G401.6 (cell line): ENCODE data around the gene TTC22.
"Not testable (repeated sequence)": the region's sequence is repeated elsewhere in the genome, so short reads cannot be mapped to it uniquely, and the experiment has no call there.

Experiments used
- FAIRE-seq: peaks from 2 replicates; lab custom pipeline; 2012; peaks lifted over from hg19 to GRCh38; lab: Jason Lieb, UNC

The TTC22 gene

GRCh38 chr1:54781023-54781723 lies 19.9 kb downstream of the TTC22 start:
- no peak for FAIRE-seq

GRCh38 chr1:54777431-54777830 lies 23.7 kb downstream of the TTC22 start:
- FAIRE-seq, result no peak

GRCh38 chr1:54777011-54777410 lies 24.1 kb downstream of the TTC22 start:
- FAIRE-seq, result no peak

- FAIRE-seq, result not testable (repeated sequence)
Measured at GRCh38 chr1:54775828-54776721, 25.0 kb downstream of the TTC22 start.

GRCh38 chr1:54774820-54775498 lies 26.2 kb downstream of the TTC22 start:
- no peak for FAIRE-seq

- no peak for FAIRE-seq
Measured at GRCh38 chr1:54772951-54773350, 28.2 kb downstream of the TTC22 start.

GRCh38 chr1:54768093-54768492 lies 33.0 kb downstream of the TTC22 start:
- no peak for FAIRE-seq

GRCh38 chr1:54767526-54767925 lies 33.6 kb downstream of the TTC22 start:
- FAIRE-seq, result no peak

GRCh38 chr1:54766726-54767125 lies 34.4 kb downstream of the TTC22 start:
- no peak for FAIRE-seq

GRCh38 chr1:54764922-54765561 lies 36.1 kb downstream of the TTC22 start:
- FAIRE-seq, result no peak

- FAIRE-seq, result peak; percentile 99
Measured at GRCh38 chr1:54764133-54764921, 36.8 kb downstream of the TTC22 start, which contains the start of gene PARS2. Gene PARS2, minus strand, starts transcription at chr1:54764523. Its CDS starts 5,362 bp downstream, at chr1:54759161.

- no peak for FAIRE-seq
Measured at GRCh38 chr1:54763816-54764132, 37.3 kb downstream of the TTC22 start.

- no peak for FAIRE-seq
Measured at GRCh38 chr1:54758678-54759348, 42.3 kb downstream of the TTC22 start.

- FAIRE-seq, result no peak
Measured at GRCh38 chr1:54757833-54758232, 43.3 kb downstream of the TTC22 start.

- FAIRE-seq, result no peak
Measured at GRCh38 chr1:54754486-54755285, 46.4 kb downstream of the TTC22 start.

- no peak for FAIRE-seq
Measured at GRCh38 chr1:54754045-54754444, 47.1 kb downstream of the TTC22 start.

GRCh38 chr1:54751426-54751825 lies 49.7 kb downstream of the TTC22 start:
- no peak for FAIRE-seq

- FAIRE-seq, result no peak
Measured at GRCh38 chr1:54750596-54750995, 50.5 kb downstream of the TTC22 start.

GRCh38 chr1:54748094-54748835 lies 52.9 kb downstream of the TTC22 start:
- FAIRE-seq, result no peak

GRCh38 chr1:54745864-54746263 lies 55.3 kb downstream of the TTC22 start:
- FAIRE-seq, result no peak
